BE2C (cell line): ENCODE data around the gene SGCG.

Experiments used
- DNase-seq: peaks from one replicate; pipeline ENCODE4 v3.0.0-alpha.2; 2020
- H3K27me3 ChIP-seq: fragments of 250-450 bp; sonication (Bioruptor Pico); 2 replicates; pipeline ENCODE4 v1.5.1; 2020; ENCODE audit warnings: mild to moderate bottlenecking
- H3K36me3 ChIP-seq: fragments of 250-450 bp; sonication (Bioruptor Pico); 2 replicates; pipeline ENCODE4 v1.5.1; 2020; ENCODE audit warnings: mild to moderate bottlenecking
- H3K4me1 ChIP-seq: fragments of 250-450 bp; sonication (Bioruptor Pico); 2 replicates; pipeline ENCODE4 v1.5.1; 2020
- H3K4me3 ChIP-seq: 2 replicates; pipeline ENCODE4 v1.5.1; 2011; ENCODE audit warnings: low read depth, low read length
- H3K9me3 ChIP-seq: fragments of 250-450 bp; sonication (Bioruptor Pico); 2 replicates; pipeline ENCODE4 v1.5.1; 2020
- CTCF ChIP-seq: IDR thresholded peaks from 2 replicates; pipeline ENCODE4 v1.5.1; 2012; ENCODE audit warnings: mild to moderate bottlenecking, low read depth, low read length

Gene SGCG

GRCh38 chr13:23201870-23202269 is 21.1 kb downstream of the SGCG start:
- Histone ChIP-seq H3K4me1 (no peaks in the 10 kb centered on the region), H3K9me3 (no peaks in the 10 kb centered on the region), H3K36me3 (no peaks in the 10 kb centered on the region), H3K27me3 (no peaks in the 10 kb centered on the region; the same call in 1 of the 2 replicates), H3K4me3 (no peak overlapping the region)
- TF ChIP-seq CTCF = no peak
- DNase-seq = no peak

DNA sequence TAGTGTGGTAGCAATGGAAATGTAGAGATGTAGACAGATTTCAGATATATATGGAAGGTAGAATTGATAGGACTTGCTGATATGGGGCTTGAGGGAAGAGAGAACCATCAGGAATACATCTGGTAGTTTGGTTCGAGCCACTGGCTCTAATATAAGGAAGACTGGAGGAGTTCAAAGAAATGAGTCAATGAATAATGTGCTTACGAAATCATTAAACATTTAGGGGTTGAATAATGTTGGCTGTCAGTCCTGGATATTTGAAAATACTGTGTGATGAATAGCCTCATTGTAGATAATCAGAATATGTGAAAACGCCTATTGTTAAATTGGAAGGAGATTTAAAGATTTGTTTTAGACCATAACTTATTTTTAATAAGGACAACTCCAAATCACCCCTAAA is 21.6 kb downstream of the SGCG start:
- no peak overlapping the region for H3K4me3 ChIP-seq
- no peak for TF ChIP-seq CTCF
- no peaks in the 10 kb centered on the region for H3K4me1 ChIP-seq
- H3K36me3 ChIP-seq = no peaks in the 10 kb centered on the region
- no peaks in the 10 kb centered on the region for H3K9me3 ChIP-seq
- H3K27me3 ChIP-seq = no peaks in the 10 kb centered on the region; the same call in 1 of the 2 replicates
- DNase-seq = no peak

DNA sequence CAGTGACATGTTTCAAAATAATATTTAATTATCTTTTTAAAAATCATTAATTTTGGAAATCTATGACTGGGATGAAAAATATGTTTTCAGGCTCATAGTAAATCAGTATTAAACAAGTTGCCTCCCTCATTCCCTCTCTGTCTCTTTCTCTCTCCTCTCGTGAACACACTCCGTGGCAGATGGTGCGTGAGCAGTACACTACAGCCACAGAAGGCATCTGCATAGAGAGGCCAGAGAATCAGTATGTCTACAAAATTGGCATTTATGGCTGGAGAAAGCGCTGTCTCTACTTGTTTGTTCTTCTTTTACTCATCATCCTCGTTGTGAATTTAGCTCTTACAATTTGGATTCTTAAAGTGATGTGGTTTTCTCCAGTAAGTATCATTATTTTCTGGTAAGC is 22.7 kb downstream of the SGCG start:
- DNase-seq = no peak
- no peaks in the 10 kb centered on the region; the same call in 1 of the 2 replicates for H3K27me3 ChIP-seq
- no peak overlapping the region for H3K4me3 ChIP-seq
- no peak for TF ChIP-seq CTCF
- H3K36me3 ChIP-seq = no peaks in the 10 kb centered on the region
- no peaks in the 10 kb centered on the region for H3K4me1 ChIP-seq
- H3K9me3 ChIP-seq = no peaks in the 10 kb centered on the region

DNA sequence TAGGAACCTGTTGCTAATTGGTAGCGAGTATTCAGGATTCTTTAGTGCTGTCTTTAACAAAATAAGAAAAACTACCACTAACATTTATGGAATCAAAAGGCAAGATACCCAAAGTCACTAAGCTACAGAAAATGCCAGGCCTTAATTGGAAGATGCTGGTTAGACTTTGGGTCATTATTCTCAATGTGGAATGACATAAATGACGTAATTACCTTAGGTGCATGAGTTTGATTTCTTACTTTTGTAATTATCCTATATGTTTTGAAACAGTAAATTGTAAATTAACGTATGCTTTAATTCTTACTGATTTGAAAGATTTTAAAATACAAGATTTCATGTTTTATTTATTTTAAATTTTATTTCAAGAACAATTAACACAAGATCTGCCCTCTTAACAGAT is 25.0 kb downstream of the SGCG start:
- DNase-seq = no peak
- Histone ChIP-seq H3K36me3 (no peaks in the 10 kb centered on the region), H3K9me3 (no peaks in the 10 kb centered on the region), H3K4me3 (no peak overlapping the region), H3K4me1 (no peaks in the 10 kb centered on the region), H3K27me3 (no peaks in the 10 kb centered on the region; the same call in 1 of the 2 replicates)
- TF ChIP-seq CTCF = no peak

DNA sequence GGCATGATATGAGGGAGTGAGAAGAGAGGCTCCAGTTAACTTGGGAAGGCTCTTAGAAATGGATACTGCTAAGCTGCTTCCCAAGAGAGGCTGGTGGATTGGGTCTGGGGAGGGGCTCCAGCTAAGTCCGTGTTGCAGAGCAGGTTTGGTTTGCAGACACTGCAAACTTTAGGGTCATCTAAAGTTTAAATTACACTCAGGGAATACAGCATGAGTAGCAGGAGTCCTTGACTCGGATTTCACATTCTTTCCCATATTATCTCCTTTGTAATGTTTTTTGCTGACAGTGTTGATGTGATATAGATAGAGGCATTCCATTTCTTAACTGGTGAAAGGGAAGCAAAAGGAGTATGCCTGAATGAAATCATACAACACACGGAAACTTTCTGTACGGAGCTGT is 31.9 kb downstream of the SGCG start:
- TF ChIP-seq CTCF = no peak
- Histone ChIP-seq H3K4me3 (no peak overlapping the region), H3K9me3 (no peaks in the 10 kb centered on the region), H3K4me1 (no peaks in the 10 kb centered on the region), H3K36me3 (no peaks in the 10 kb centered on the region), H3K27me3 (no peaks in the 10 kb centered on the region; the same call in 1 of the 2 replicates)
- DNase-seq = no peak

DNA sequence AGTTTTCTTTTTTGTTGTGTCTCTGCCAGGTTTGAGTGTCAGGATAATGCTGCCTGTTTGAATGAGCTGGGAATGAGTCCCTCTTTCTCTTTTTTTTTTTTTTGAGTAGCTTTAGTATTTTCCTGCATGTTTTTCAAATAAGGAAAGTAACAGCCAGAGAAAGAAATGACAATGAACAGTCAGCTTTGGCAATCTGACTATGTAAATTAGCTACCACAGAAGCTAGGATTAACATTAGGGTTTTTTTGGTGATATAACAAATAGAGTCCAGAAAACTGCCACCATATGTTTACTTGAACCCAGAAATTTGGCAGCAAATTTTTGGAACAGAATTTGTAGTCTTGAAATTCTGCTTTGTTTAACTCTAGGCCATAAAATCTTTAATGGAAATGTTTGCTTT is 50.5 kb downstream of the SGCG start:
- Histone ChIP-seq H3K9me3 (no peaks in the 10 kb centered on the region), H3K36me3 (no peaks in the 10 kb centered on the region), H3K4me1 (no peaks in the 10 kb centered on the region), H3K27me3 (no peaks in the 10 kb centered on the region; the same call in 1 of the 2 replicates), H3K4me3 (no peak overlapping the region)
- TF ChIP-seq CTCF = no peak
- no peak for DNase-seq
